Prostate gland (tissue), 2 donors: Measurements from ENCODE around the gene DNAJC22. TPM values are rescaled to one million over a fixed set of nuclear protein-coding genes. Genes with fewer than 3 reads are reported as not detected.

ENCODE experiments used
- DNase-seq: peaks from one replicate; pipeline ENCODE4 v3.0.0-alpha.2; 2019; ENCODE audit warnings: low spot score
- H3K27ac ChIP-seq, 2 donors: fragments of 200-600 bp; sonication (generic); 2 replicates each; pipeline ENCODE4 v1.5.1; 2017 to 2019
- H3K27me3 ChIP-seq: fragments of 200-600 bp; sonication (generic); replicated peaks from 2 replicates; pipeline ENCODE4 v1.5.1; 2019; ENCODE audit not compliant: insufficient read depth
- H3K36me3 ChIP-seq, 2 donors: fragments of 200-600 bp; sonication (generic); 1 replicate in 1 of 2; 2 replicates in 1 of 2; pipeline versions ENCODE4 v1.5.1 to v1.8.1; 2017 to 2019
- H3K4me1 ChIP-seq: fragments of 200-600 bp; sonication (generic); replicated peaks from 2 replicates; pipeline ENCODE4 v1.5.1; 2019
- H3K4me3 ChIP-seq, 2 donors: fragments of 200-600 bp; sonication (generic); 2 replicates each; pipeline ENCODE4 v1.5.1; 2017 to 2019
- H3K9me3 ChIP-seq: fragments of 200-600 bp; sonication (generic); 2 replicates; pipeline ENCODE4 v1.5.1; 2017
- CTCF ChIP-seq, 4 experiments: fragments of 200-600 bp in 2 of 4; fragments of 450-650 bp in 2 of 4; sonication (generic) in 2 of 4; IDR thresholded peaks; 1 replicate in 3 of 4; 2 replicates in 1 of 4; pipeline ENCODE4 v1.5.1; 2016 to 2019; ENCODE audit warnings: antibody characterized with exemption in 4 of 4, mild to moderate bottlenecking in 2 of 4, moderate library complexity in 2 of 4
- POLR2A ChIP-seq: fragments of 450-650 bp; IDR thresholded peaks from one replicate; pipeline ENCODE4 v1.6.1; 2016; ENCODE audit warnings: antibody characterized with exemption, mild to moderate bottlenecking
- POLR2AphosphoS5 ChIP-seq: sonication (generic); formaldehyde crosslinking; IDR thresholded peaks from one replicate; pipeline ENCODE4 v1.6.1; 2017; ENCODE audit warnings: antibody characterized with exemption
- WGBS: methylation state at CpG from one replicate; pipeline ENCODE4 v1.1.5; 2018; 5-methylcytosine and 5-hydroxymethylcytosine counted together
- intact Hi-C: fragments of 100-400 bp; cut with DNase I; formaldehyde crosslinking; loops from one replicate; pipeline ENCODE4 v1.14.2; 2022
- total RNA-seq, 2 donors: library from RNA; depleted of rRNA; stranded (reverse); fragments of >200 nt; gene quantifications; one replicate each; pipeline ENCODE4 v1.1.0, GENCODE V29; 2016

DNAJC22 gene
- total RNA-seq, 2 donors from 2014 or later: 0.23 to 4.3 TPM

GRCh38 chr12:49322367-49322707 is 24.4 kb upstream of the DNAJC22 start:
- no peaks in the 10 kb centered on the region for H3K9me3 ChIP-seq
- intact Hi-C loops: no loop called here
- H3K4me1 ChIP-seq: no peaks in the 10 kb centered on the region
- peak overlapping the region; percentile 36 to 48 for H3K27ac ChIP-seq
- DNase-seq: no peak
- WGBS: 42% methylated on average over 12 of the region's 12 CpGs
- H3K27me3 ChIP-seq: no peaks in the 10 kb centered on the region
- H3K4me3 ChIP-seq: peak overlapping the region; percentile 44 to 46
- TF ChIP-seq POLR2AphosphoS5: no peak
- TF ChIP-seq CTCF (IDR thresholded peaks at IDR 0.05): no peak
- no peak for TF ChIP-seq POLR2A
- H3K36me3 ChIP-seq: no peaks in the 10 kb centered on the region

GRCh38 chr12:49322708-49323523 is 23.8 kb upstream of the DNAJC22 start, which contains the start of gene TROAP:
TSS of gene TROAP (plus strand) at chr12:49323255. CDS start at chr12:49323609, 354 bp downstream.
- under 1% methylated on average over 65 of the region's 65 CpGs for WGBS
- Histone ChIP-seq H3K4me3 (peak within 1 kb of the TSS; percentile 44 to 46), H3K9me3 (no peaks in the 10 kb centered on the region), H3K36me3 (no peaks in the 10 kb centered on the region), H3K4me1 (no peaks in the 10 kb centered on the region), H3K27me3 (no peaks in the 10 kb centered on the region), H3K27ac (peak within 1 kb of the TSS; percentile 36 to 48)
- DNase-seq: peak; percentile 97
- intact Hi-C loops: no loop called here
- peak; percentile 51 for TF ChIP-seq POLR2A
- TF ChIP-seq CTCF (IDR thresholded peaks at IDR 0.05): peak in 2 of 4 experiments; percentile 6 to 27
- TF ChIP-seq POLR2AphosphoS5: peak; percentile 97

DNA sequence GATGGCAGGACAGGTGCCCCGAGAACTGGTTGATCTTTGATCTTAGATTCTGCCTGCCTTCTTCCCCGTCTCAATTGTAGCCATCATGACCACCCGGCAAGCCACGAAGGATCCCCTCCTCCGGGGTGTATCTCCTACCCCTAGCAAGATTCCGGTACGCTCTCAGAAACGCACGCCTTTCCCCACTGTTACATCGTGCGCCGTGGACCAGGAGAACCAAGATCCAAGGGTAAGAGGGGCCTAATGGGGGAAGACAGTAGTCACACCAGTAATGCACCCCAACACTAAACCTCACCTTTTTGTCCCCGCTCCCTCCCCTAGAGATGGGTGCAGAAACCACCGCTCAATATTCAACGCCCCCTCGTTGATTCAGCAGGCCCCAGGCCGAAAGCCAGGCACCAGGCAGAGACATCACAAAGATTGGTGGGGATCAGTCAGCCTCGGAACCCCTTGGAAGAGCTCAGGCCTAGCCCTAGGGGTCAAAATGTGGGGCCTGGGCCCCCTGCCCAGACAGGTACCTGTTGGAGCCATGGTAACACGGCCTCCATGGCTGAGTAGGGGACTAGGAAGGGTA is 23.1 kb upstream of the DNAJC22 start:
- TF ChIP-seq CTCF (IDR thresholded peaks at IDR 0.05) (no peak), POLR2A (no peak)
- WGBS: 9% methylated on average over 19 of the region's 19 CpGs
- DNase-seq: no peak
- Histone ChIP-seq H3K4me1 (no peaks in the 10 kb centered on the region), H3K36me3 (no peaks in the 10 kb centered on the region), H3K27me3 (no peaks in the 10 kb centered on the region), H3K27ac (no peak overlapping the region), H3K4me3 (peak overlapping the region; percentile 44 to 46), H3K9me3 (no peaks in the 10 kb centered on the region)
- intact Hi-C loops: no loop called here

DNA sequence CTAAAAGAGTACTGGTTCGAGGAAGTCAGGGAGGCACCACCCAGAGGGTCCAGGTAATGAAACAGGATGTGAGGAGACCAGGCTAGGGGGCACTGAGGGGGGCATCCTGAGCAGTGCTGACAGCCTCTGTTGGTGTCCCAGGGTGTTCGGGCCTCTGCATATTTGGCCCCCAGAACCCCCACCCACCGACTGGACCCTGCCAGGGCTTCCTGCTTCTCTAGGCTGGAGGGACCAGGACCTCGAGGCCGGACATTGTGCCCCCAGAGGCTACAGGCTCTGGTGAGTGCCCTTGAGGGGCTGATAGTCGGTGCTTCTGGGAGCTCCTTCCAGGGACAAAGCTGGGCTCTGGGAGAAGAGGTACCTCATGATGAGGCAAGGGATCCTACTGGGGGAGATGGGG is 21.1 kb upstream of the DNAJC22 start:
- H3K27me3 ChIP-seq: no peaks in the 10 kb centered on the region
- H3K4me3 ChIP-seq: no peak overlapping the region
- no peaks in the 10 kb centered on the region for H3K9me3 ChIP-seq
- H3K36me3 ChIP-seq: no peaks in the 10 kb centered on the region
- DNase-seq: no peak
- no peaks in the 10 kb centered on the region for H3K4me1 ChIP-seq
- intact Hi-C loops: no loop called here
- whole genome bisulfite sequencing: 94% methylated on average over 6 of the region's 6 CpGs
- no peak overlapping the region for H3K27ac ChIP-seq
- no peak for TF ChIP-seq CTCF (IDR thresholded peaks at IDR 0.05)
- no peak for TF ChIP-seq POLR2AphosphoS5
- TF ChIP-seq POLR2A: no peak

GRCh38 chr12:49327368-49327767 is 19.3 kb upstream of the DNAJC22 start:
- intact Hi-C loops: no loop called here
- Histone ChIP-seq H3K4me1 (peaks cover 4% of the 10 kb centered on the region), H3K27me3 (no peaks in the 10 kb centered on the region), H3K27ac (no peak overlapping the region), H3K9me3 (no peaks in the 10 kb centered on the region), H3K4me3 (no peak overlapping the region), H3K36me3 (no peaks in the 10 kb centered on the region)
- TF ChIP-seq POLR2AphosphoS5: no peak
- TF ChIP-seq CTCF (IDR thresholded peaks at IDR 0.05): no peak
- TF ChIP-seq POLR2A: no peak
- DNase-seq: no peak
